Nephron progenitor cell (in vitro differentiated cells): ENCODE results near the gene TMEM201.
"Not testable (repeated sequence)": the region's sequence is repeated elsewhere in the genome, so short reads cannot be mapped to it uniquely, and the experiment has no call there.

Source experiments
- DNase-seq: peaks from one replicate; pipeline ENCODE4 v3.0.0; 2021
- H3K27ac Mint-ChIP-seq: 2 replicates; pipeline ENCODE4 v1.8.0; 2021; ENCODE audit warnings: mild to moderate bottlenecking, moderate library complexity, mixed read lengths
- H3K27me3 Mint-ChIP-seq: 2 replicates; pipeline ENCODE4 v1.8.0; 2021; ENCODE audit warnings: mild to moderate bottlenecking, low read depth, mixed read lengths; ENCODE audit not compliant: poor library complexity
- H3K36me3 Mint-ChIP-seq: 2 replicates; pipeline ENCODE4 v1.8.0; 2021; ENCODE audit warnings: low read depth, mixed read lengths
- H3K4me1 Mint-ChIP-seq: 2 replicates; pipeline ENCODE4 v1.8.0; 2021; ENCODE audit warnings: mixed read lengths
- H3K4me3 Mint-ChIP-seq: 2 replicates; pipeline ENCODE4 v1.8.0; 2021; ENCODE audit warnings: mild to moderate bottlenecking, moderate library complexity, mixed read lengths
- H3K9me3 Mint-ChIP-seq: 2 replicates; pipeline ENCODE4 v1.8.0; 2021; ENCODE audit warnings: mild to moderate bottlenecking, moderate library complexity, mixed read lengths
- CTCF ChIP-seq: fragments of 200-600 bp; sonication (generic); IDR thresholded peaks from 2 replicates; pipeline ENCODE4 v1.5.0; 2021; ENCODE audit warnings: antibody characterized with exemption

TMEM201 gene

GRCh38 chr1:9618909-9619679 is 30.4 kb downstream of the TMEM201 start:
- no peak for DNase-seq
- Mint-ChIP-seq H3K36me3 (no peaks in the 10 kb centered on the region), H3K4me1 (peaks cover 7% of the 10 kb centered on the region), H3K27ac (no peak overlapping the region), H3K27me3 (peaks cover 6% of the 10 kb centered on the region), H3K4me3 (no peak overlapping the region), H3K9me3 (peaks cover 2% of the 10 kb centered on the region)
- no peak for TF ChIP-seq CTCF

- Mint-ChIP-seq H3K9me3 (peaks cover 5% of the 10 kb centered on the region), H3K27me3 (peaks cover 14% of the 10 kb centered on the region), H3K4me3 (no peak overlapping the region), H3K4me1 (peaks cover 7% of the 10 kb centered on the region), H3K27ac (no peak overlapping the region), H3K36me3 (no peaks in the 10 kb centered on the region)
- TF ChIP-seq CTCF, result no peak
- no peak for DNase-seq
These were observed 32.3 kb downstream of the TMEM201 start for GRCh38 chr1:9621032-9621431.

GRCh38 chr1:9624081-9624480 is 35.4 kb downstream of the TMEM201 start:
- Mint-ChIP-seq H3K36me3 (no peaks in the 10 kb centered on the region), H3K4me3 (no peak overlapping the region), H3K4me1 (peaks cover 7% of the 10 kb centered on the region), H3K9me3 (peaks cover 5% of the 10 kb centered on the region), H3K27ac (no peak overlapping the region), H3K27me3 (peaks cover 22% of the 10 kb centered on the region)
- DNase-seq, result no peak
- no peak for TF ChIP-seq CTCF

- DNase-seq, H3K27ac Mint-ChIP-seq, H3K4me1 Mint-ChIP-seq, H3K4me3 Mint-ChIP-seq, H3K9me3 Mint-ChIP-seq, H3K36me3 Mint-ChIP-seq: not testable (repeated sequence)
- peaks cover 22% of the 10 kb centered on the region for H3K27me3 Mint-ChIP-seq
These were observed 36.3 kb downstream of the TMEM201 start for GRCh38 chr1:9625030-9625429.

GRCh38 chr1:9626201-9626608 is 37.5 kb downstream of the TMEM201 start:
- Mint-ChIP-seq H3K4me1 (peaks cover 4% of the 10 kb centered on the region), H3K27ac (no peak overlapping the region), H3K27me3 (peaks cover 22% of the 10 kb centered on the region), H3K4me3 (no peak overlapping the region), H3K36me3 (no peaks in the 10 kb centered on the region), H3K9me3 (peaks cover 5% of the 10 kb centered on the region)
- no peak for DNase-seq
- no peak for TF ChIP-seq CTCF

GRCh38 chr1:9628541-9629444 is 40.1 kb downstream of the TMEM201 start:
- no peak overlapping the region for H3K27ac Mint-ChIP-seq
- H3K27me3 Mint-ChIP-seq, result peaks cover 24% of the 10 kb centered on the region
- no peaks in the 10 kb centered on the region for H3K36me3 Mint-ChIP-seq
- no peak for DNase-seq
- no peak overlapping the region for H3K4me3 Mint-ChIP-seq
- no peak for TF ChIP-seq CTCF
- H3K9me3 Mint-ChIP-seq, result peaks cover 5% of the 10 kb centered on the region
- peaks cover 4% of the 10 kb centered on the region for H3K4me1 Mint-ChIP-seq
